Measurements from ENCODE around the gene ELP2.
"Not testable (repeated sequence)": the region's sequence is repeated elsewhere in the genome, so short reads cannot be mapped to it uniquely, and the experiment has no call there.

Gene ELP2

GRCh38 chr18:36162981-36163380 is 33.3 kb downstream of the ELP2 start:
- H3K4me3 ChIP-seq (ENCODE audit: low read depth, low read length) = no peak overlapping the region

GRCh38 chr18:36167692-36168218 is 38.1 kb downstream of the ELP2 start:
- TF ChIP-seq CTCF (IDR thresholded peaks at IDR 0.05; ENCODE audit: low read depth, low read length) = no peak
- peaks cover 58% of the 10 kb centered on the region for H3K36me3 ChIP-seq
- no peak overlapping the region for H3K27ac ChIP-seq
- no peaks in the 10 kb centered on the region for H3K9me3 ChIP-seq (ENCODE audit: severe bottlenecking)
- H3K27me3 ChIP-seq (ENCODE audit: insufficient read depth, low read depth, severe bottlenecking) = no peaks in the 10 kb centered on the region
- H3K4me3 ChIP-seq (ENCODE audit: low read depth, low read length) = no peak overlapping the region
- DNase-seq = no peak

More at GRCh38 chr18:36162981-36163380, 33.3 kb downstream of the ELP2 start:
- Histone ChIP-seq H3K36me3 (peaks cover 68% of the 10 kb centered on the region), H3K27ac (no peak overlapping the region), H3K27me3 (ENCODE audit: insufficient read depth, low read depth, severe bottlenecking) (no peaks in the 10 kb centered on the region), H3K9me3 (ENCODE audit: severe bottlenecking) (no peaks in the 10 kb centered on the region)
- TF ChIP-seq CTCF (IDR thresholded peaks at IDR 0.05; ENCODE audit: low read depth, low read length) = no peak
- no peak for DNase-seq

GRCh38 chr18:36168296-36168695 is 38.6 kb downstream of the ELP2 start:
- not testable (repeated sequence) for DNase-seq; H3K9me3 ChIP-seq (ENCODE audit: severe bottlenecking); H3K4me3 ChIP-seq (ENCODE audit: low read depth, low read length); H3K27ac ChIP-seq; H3K27me3 ChIP-seq (ENCODE audit: insufficient read depth, low read depth, severe bottlenecking)
- peaks cover 60% of the 10 kb centered on the region for H3K36me3 ChIP-seq

- no peaks in the 10 kb centered on the region for H3K9me3 ChIP-seq (ENCODE audit: severe bottlenecking)
- H3K36me3 ChIP-seq = peaks cover 56% of the 10 kb centered on the region
- no peak overlapping the region for H3K4me3 ChIP-seq (ENCODE audit: low read depth, low read length)
- H3K27ac ChIP-seq = no peak overlapping the region
- TF ChIP-seq CTCF (IDR thresholded peaks at IDR 0.05; ENCODE audit: low read depth, low read length) = no peak
- no peaks in the 10 kb centered on the region for H3K27me3 ChIP-seq (ENCODE audit: insufficient read depth, low read depth, severe bottlenecking)
- DNase-seq = no peak
Observed at GRCh38 chr18:36169938-36170337, 40.2 kb downstream of the ELP2 start.

- Histone ChIP-seq H3K27me3 (ENCODE audit: insufficient read depth, low read depth, severe bottlenecking) (no peaks in the 10 kb centered on the region), H3K27ac (no peak overlapping the region), H3K9me3 (ENCODE audit: severe bottlenecking) (no peaks in the 10 kb centered on the region), H3K4me3 (ENCODE audit: low read depth, low read length) (no peak overlapping the region), H3K36me3 (peaks cover 41% of the 10 kb centered on the region)
- DNase-seq = no peak
- no peak for TF ChIP-seq CTCF (IDR thresholded peaks at IDR 0.05; ENCODE audit: low read depth, low read length)
Observed at GRCh38 chr18:36175481-36175880, 45.8 kb downstream of the ELP2 start.

- no peak overlapping the region for H3K27ac ChIP-seq
- no peak for TF ChIP-seq CTCF (IDR thresholded peaks at IDR 0.05; ENCODE audit: low read depth, low read length)
- H3K9me3 ChIP-seq (ENCODE audit: severe bottlenecking) = no peaks in the 10 kb centered on the region
- no peak for DNase-seq
- H3K27me3 ChIP-seq (ENCODE audit: insufficient read depth, low read depth, severe bottlenecking) = no peaks in the 10 kb centered on the region
- H3K4me3 ChIP-seq (ENCODE audit: low read depth, low read length) = no peak overlapping the region
- peaks cover 39% of the 10 kb centered on the region for H3K36me3 ChIP-seq
Observed at GRCh38 chr18:36176177-36176584, 46.5 kb downstream of the ELP2 start.

Data from WERI-Rb-1 (cell line).